Loucy (cell line): ENCODE results near the gene TRERF1.
"Not testable (repeated sequence)": the region's sequence is repeated elsewhere in the genome, so short reads cannot be mapped to it uniquely, and the experiment has no call there.

Experiments used
- H2AFZ ChIP-seq: fragments of 200-600 bp; sonication (generic); 2 replicates; pipeline ENCODE4 v1.6.0; 2016; ENCODE audit warnings: antibody characterized with exemption, mild to moderate bottlenecking, low read length, moderate library complexity
- H3F3A ChIP-seq: fragments of 200-600 bp; 2 replicates; pipeline ENCODE4 v1.6.0; 2016; ENCODE audit warnings: antibody characterized with exemption, low read depth, mild to moderate bottlenecking
- H3K27me3 ChIP-seq: fragments of 200-600 bp; sonication (generic); 2 replicates; pipeline ENCODE4 v1.6.1; 2014; ENCODE audit warnings: low read length, mild to moderate bottlenecking; ENCODE audit not compliant: insufficient read depth, poor library complexity, severe bottlenecking
- H3K36me3 ChIP-seq: fragments of 200-600 bp; sonication (generic); 2 replicates; pipeline ENCODE4 v1.6.1; 2016; ENCODE audit warnings: low read length; ENCODE audit not compliant: insufficient read depth
- H3K4me1 ChIP-seq: fragments of 200-600 bp; sonication (generic); 2 replicates; pipeline ENCODE4 v1.5.1; 2014; ENCODE audit warnings: low read length, mild to moderate bottlenecking; ENCODE audit not compliant: insufficient read depth, poor library complexity, severe bottlenecking
- H3K4me2 ChIP-seq: fragments of 200-600 bp; sonication (generic); 2 replicates; pipeline ENCODE4 v1.6.0; 2014; ENCODE audit warnings: antibody characterized with exemption, low read length, low read depth, mild to moderate bottlenecking; ENCODE audit not compliant: poor library complexity, severe bottlenecking
- H3K4me3 ChIP-seq: fragments of 200-600 bp; sonication (generic); 2 replicates; pipeline ENCODE4 v1.5.1; 2014; ENCODE audit warnings: low read length, mild to moderate bottlenecking, mixed read lengths; ENCODE audit not compliant: poor library complexity, severe bottlenecking
- H3K79me2 ChIP-seq: fragments of 200-600 bp; sonication (generic); 2 replicates; pipeline ENCODE4 v1.6.1; 2014; ENCODE audit warnings: low read length; ENCODE audit not compliant: insufficient read depth
- H3K9ac ChIP-seq: fragments of 200-600 bp; sonication (generic); 2 replicates; pipeline ENCODE4 v1.6.0; 2014; ENCODE audit warnings: mild to moderate bottlenecking, low read depth, low read length, moderate library complexity; ENCODE audit not compliant: poor library complexity, severe bottlenecking
- H3K9me2 ChIP-seq: fragments of 200-600 bp; sonication (generic); replicated peaks from 2 replicates; pipeline ENCODE4 v1.6.1; 2016; ENCODE audit warnings: low read depth, low read length, mixed read lengths
- H3K9me3 ChIP-seq: fragments of 200-600 bp; sonication (generic); 2 replicates; pipeline ENCODE4 v1.6.1; 2014; ENCODE audit warnings: mild to moderate bottlenecking, antibody characterized with exemption, low read length, low read depth; ENCODE audit not compliant: insufficient read depth
- H4K20me1 ChIP-seq: fragments of 200-600 bp; sonication (generic); 2 replicates; pipeline ENCODE4 v1.6.0; 2014; ENCODE audit warnings: antibody characterized with exemption, low read length, mild to moderate bottlenecking; ENCODE audit not compliant: insufficient read depth, poor library complexity, severe bottlenecking
- EZH2phosphoT487 ChIP-seq: fragments of 200-600 bp; IDR thresholded peaks from 2 replicates; pipeline ENCODE4 v1.6.1; 2018; ENCODE audit warnings: antibody characterized with exemption, mild to moderate bottlenecking, moderate library complexity, borderline replicate concordance
- TF ChIP-seq, protein P1 (sequence below): fragments of 200-600 bp; sonication (generic); conservative IDR thresholded peaks from 2 replicates; pipeline ENCODE4 v1.5.1; 2014; ENCODE audit warnings: mild to moderate bottlenecking, antibody characterized with exemption, low read length

The TRERF1 gene

DNA sequence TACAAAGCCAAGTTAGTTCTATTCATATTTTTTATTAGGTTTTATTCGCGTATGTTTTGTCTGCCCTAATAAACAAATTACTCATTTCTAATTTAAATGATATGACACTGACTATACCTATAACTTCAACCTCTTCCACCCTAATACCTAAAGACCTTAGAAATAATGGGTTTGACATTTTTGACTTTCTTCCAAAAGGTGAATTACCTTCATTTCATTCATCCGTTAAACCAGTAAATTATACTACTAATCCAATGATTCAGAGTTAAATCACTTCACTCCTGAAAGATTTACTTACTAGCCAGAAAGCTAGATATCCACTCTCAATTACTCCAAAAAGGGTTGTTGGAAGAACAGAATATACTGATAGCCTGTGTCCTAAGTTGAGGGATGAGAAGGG is 239.3 kb downstream of the TRERF1 start:
- H3K79me2 ChIP-seq = peaks cover 28% of the 10 kb centered on the region
- no peaks in the 10 kb centered on the region for H3F3A ChIP-seq
- H3K4me3 ChIP-seq = no peak overlapping the region
- H3K4me2 ChIP-seq = no peak overlapping the region
- H3K9me3 ChIP-seq = no peaks in the 10 kb centered on the region
- H2AFZ ChIP-seq = no peak overlapping the region
- no peaks in the 10 kb centered on the region for H4K20me1 ChIP-seq
- peaks cover 9% of the 10 kb centered on the region for H3K4me1 ChIP-seq
- H3K27me3 ChIP-seq = no peaks in the 10 kb centered on the region
- no peak overlapping the region for H3K9ac ChIP-seq
- no peaks in the 10 kb centered on the region for H3K9me2 ChIP-seq
- H3K36me3 ChIP-seq = peaks cover 51% of the 10 kb centered on the region; the same call in 1 of the 2 replicates
- no peak for TF ChIP-seq EZH2phosphoT487
- TF ChIP-seq, protein P1, sequence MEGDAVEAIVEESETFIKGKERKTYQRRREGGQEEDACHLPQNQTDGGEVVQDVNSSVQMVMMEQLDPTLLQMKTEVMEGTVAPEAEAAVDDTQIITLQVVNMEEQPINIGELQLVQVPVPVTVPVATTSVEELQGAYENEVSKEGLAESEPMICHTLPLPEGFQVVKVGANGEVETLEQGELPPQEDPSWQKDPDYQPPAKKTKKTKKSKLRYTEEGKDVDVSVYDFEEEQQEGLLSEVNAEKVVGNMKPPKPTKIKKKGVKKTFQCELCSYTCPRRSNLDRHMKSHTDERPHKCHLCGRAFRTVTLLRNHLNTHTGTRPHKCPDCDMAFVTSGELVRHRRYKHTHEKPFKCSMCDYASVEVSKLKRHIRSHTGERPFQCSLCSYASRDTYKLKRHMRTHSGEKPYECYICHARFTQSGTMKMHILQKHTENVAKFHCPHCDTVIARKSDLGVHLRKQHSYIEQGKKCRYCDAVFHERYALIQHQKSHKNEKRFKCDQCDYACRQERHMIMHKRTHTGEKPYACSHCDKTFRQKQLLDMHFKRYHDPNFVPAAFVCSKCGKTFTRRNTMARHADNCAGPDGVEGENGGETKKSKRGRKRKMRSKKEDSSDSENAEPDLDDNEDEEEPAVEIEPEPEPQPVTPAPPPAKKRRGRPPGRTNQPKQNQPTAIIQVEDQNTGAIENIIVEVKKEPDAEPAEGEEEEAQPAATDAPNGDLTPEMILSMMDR = no peak

DNA sequence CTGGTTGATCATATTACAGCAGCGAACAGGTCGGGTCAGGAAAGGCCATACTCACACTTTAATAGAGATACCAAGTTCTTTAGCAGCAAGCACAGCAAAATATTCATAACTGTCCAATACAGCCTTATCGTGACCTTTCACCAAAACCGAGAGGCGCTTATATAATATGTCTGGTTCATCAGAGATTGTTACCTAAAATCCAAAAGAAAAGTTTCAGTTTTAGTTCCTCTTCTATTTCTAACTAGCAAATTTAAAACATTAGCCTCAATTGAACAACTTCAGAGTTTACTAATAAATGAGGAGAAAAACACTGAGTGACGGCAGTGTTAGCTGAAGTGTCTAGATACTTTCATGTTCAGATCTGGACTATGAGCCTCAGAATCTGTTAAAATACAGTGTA is 240.0 kb downstream of the TRERF1 start:
- TF ChIP-seq, protein P1 = no peak
- no peak for TF ChIP-seq EZH2phosphoT487
- Histone ChIP-seq H3K4me3 (no peak overlapping the region), H3K9ac (no peak overlapping the region), H3K4me1 (peaks cover 8% of the 10 kb centered on the region), H3K9me2 (no peaks in the 10 kb centered on the region), H3F3A (no peaks in the 10 kb centered on the region), H3K79me2 (peaks cover 21% of the 10 kb centered on the region), H4K20me1 (no peaks in the 10 kb centered on the region), H3K36me3 (peaks cover 52% of the 10 kb centered on the region; the same call in 1 of the 2 replicates), H2AFZ (no peak overlapping the region), H3K27me3 (no peaks in the 10 kb centered on the region), H3K4me2 (no peak overlapping the region), H3K9me3 (no peaks in the 10 kb centered on the region)

DNA sequence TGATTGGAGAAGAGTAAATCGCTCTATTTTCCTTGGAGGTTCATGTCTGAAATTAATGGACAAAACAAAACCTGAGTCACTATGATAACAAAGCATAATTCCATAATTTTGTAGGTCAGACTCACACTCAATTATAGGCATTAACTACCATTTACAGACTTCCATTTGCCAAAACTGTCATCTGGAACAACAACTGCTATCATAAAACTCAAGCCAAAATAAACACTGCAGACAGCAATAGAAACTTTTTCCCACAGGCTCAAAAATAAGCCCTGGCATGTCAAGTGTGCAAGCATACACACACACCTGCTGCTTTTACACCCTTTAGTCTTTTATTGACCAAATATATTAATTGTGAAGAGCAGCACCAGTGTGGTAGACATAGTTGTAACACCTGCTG is 241.2 kb downstream of the TRERF1 start:
- no peak overlapping the region for H2AFZ ChIP-seq
- peaks cover 14% of the 10 kb centered on the region; the same call in 1 of the 2 replicates for H3K79me2 ChIP-seq
- H3K4me1 ChIP-seq = peaks cover 3% of the 10 kb centered on the region
- H4K20me1 ChIP-seq = no peaks in the 10 kb centered on the region
- no peak for TF ChIP-seq EZH2phosphoT487
- TF ChIP-seq, protein P1 = no peak
- H3K9me3 ChIP-seq = no peaks in the 10 kb centered on the region
- H3K9ac ChIP-seq = no peak overlapping the region
- H3K27me3 ChIP-seq = no peaks in the 10 kb centered on the region
- H3F3A ChIP-seq = no peaks in the 10 kb centered on the region
- peaks cover 58% of the 10 kb centered on the region; the same call in 1 of the 2 replicates for H3K36me3 ChIP-seq
- no peak overlapping the region for H3K4me3 ChIP-seq
- no peak overlapping the region for H3K4me2 ChIP-seq
- no peaks in the 10 kb centered on the region for H3K9me2 ChIP-seq

DNA sequence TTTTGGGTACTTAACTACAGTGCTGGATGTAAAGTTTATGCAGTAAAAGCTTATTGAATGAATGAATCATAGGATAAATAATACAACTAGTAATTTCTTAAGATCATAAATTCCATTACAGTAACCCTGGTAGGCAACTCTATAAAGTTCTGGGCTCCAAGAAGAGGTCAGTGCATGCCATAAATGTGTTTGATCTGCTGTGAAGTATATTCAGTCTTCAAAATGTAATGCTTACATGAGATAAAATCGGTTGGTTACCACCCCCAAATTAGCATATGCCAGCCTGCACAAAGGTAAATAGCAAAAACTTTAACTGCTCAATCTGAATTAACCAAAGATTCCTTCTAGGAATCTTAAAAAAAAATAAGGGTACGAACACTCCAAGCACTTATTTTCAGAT is 244.2 kb downstream of the TRERF1 start:
- H3K4me2 ChIP-seq, H4K20me1 ChIP-seq, H3K79me2 ChIP-seq, H2AFZ ChIP-seq, H3K4me3 ChIP-seq, H3K27me3 ChIP-seq, H3K9me3 ChIP-seq, H3F3A ChIP-seq, H3K9ac ChIP-seq, H3K4me1 ChIP-seq, H3K9me2 ChIP-seq: not testable (repeated sequence)
- H3K36me3 ChIP-seq = peaks cover 46% of the 10 kb centered on the region; the same call in 1 of the 2 replicates
